Activated CD4-positive, alpha-beta memory T cell treated with anti-CD3 and anti-CD28 coated beads for 36 hours (primary cell): ENCODE data around the gene RALGDS. TPM values are rescaled to one million over a fixed set of nuclear protein-coding genes. Genes with fewer than 3 reads are reported as not detected.

ENCODE experiments used
- CTCF ChIA-PET: fragments of 350-600 bp; sonication (Branson Sonifier 250); formaldehyde crosslinking; loops from one replicate; lab custom pipeline; 2021; ENCODE audit warnings: antibody characterized with exemption, inconsistent platforms; lab: Charles Lee
- POLR2A ChIA-PET: fragments of 350-600 bp; sonication (Branson Sonifier 250); formaldehyde crosslinking; loops from one replicate; lab custom pipeline; 2021; ENCODE audit warnings: antibody characterized with exemption; lab: Charles Lee
- DNase-seq: peaks from one replicate; pipeline ENCODE4 v3.0.0-alpha.2; 2020
- H3K27ac Mint-ChIP-seq: one replicate; pipeline ENCODE4 v1.8.0; 2021; ENCODE audit warnings: mixed read lengths
- H3K27me3 Mint-ChIP-seq: one replicate; pipeline ENCODE4 v1.8.0; 2021; ENCODE audit warnings: mixed read lengths
- H3K36me3 Mint-ChIP-seq: one replicate; pipeline ENCODE4 v1.8.0; 2021; ENCODE audit warnings: mixed read lengths
- H3K4me1 Mint-ChIP-seq: one replicate; pipeline ENCODE4 v1.8.0; 2021; ENCODE audit warnings: low read depth, mixed read lengths
- H3K4me3 Mint-ChIP-seq: one replicate; pipeline ENCODE4 v1.8.0; 2021; ENCODE audit warnings: mild to moderate bottlenecking, mixed read lengths
- H3K9me3 Mint-ChIP-seq: one replicate; pipeline ENCODE4 v1.8.0; 2021; ENCODE audit warnings: mixed read lengths
- intact Hi-C: fragments of 100-400 bp; cut with micrococcal nuclease; formaldehyde crosslinking; loops from one replicate; pipeline ENCODE4 v1.15.1; 2023
- total RNA-seq, 2 experiments: library from RNA; stranded (reverse); gene quantifications; one replicate each; pipeline ENCODE4 v1.2.3, GENCODE V29; 2021

Gene RALGDS
- total RNA-seq, 2 experiments from 2014 or later = 65.4 TPM

DNA sequence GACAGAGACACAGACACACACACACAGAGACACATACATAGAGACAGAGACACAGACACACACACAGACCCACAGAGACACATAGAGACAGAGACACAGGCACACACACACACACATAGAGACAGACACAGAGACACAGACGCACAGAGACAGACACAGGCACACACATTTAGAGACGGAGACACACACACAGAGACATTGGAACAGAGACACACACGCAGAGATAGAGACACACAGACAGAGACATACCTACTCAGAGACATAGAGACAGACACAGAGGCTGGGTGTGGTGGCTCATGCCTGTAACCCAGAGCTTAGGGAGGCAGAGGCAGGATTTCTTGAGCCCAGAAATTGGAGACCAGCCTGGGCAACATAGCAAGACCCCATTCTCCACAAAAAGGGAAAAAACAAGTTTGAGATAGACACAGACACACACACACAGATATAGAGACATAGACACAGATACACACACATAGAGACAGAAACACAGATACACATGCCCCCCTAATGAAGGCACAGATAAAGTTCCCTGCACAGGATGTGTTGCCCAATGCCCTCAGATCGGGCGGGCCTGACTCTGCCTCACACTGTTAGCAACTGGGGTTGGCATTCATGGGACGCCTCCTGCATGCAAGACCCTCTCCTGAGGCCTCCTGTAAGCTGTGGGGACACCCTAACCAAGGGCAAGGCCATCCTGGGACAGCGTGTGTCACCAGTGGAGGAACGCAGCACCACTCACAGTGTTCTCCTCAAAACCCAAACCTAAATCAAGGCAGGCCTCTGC is 3.3 kb upstream of the RALGDS start:
- POLR2A ChIA-PET = no interaction called here
- intact Hi-C loops = no loop called here
- Mint-ChIP-seq H3K27me3 (no peaks in the 10 kb centered on the region), H3K27ac (peak overlapping the region; percentile 49), H3K4me1 (peaks cover 67% of the 10 kb centered on the region), H3K36me3 (peaks cover 3% of the 10 kb centered on the region), H3K4me3 (no peak overlapping the region), H3K9me3 (no peaks in the 10 kb centered on the region)
- CTCF ChIA-PET = interaction anchor here (1.1 kb wide), 1 partner anchor 23 kb away, joined by 3 read pairs; no protein-coding TSS in a partner anchor
- DNase-seq = no peak

GRCh38 chr9:133122935-133123611 is 2.0 kb upstream of the RALGDS start:
- Mint-ChIP-seq H3K9me3 (no peaks in the 10 kb centered on the region), H3K36me3 (peaks cover 3% of the 10 kb centered on the region), H3K4me3 (no peak overlapping the region), H3K27me3 (no peaks in the 10 kb centered on the region), H3K27ac (peak overlapping the region; percentile 85), H3K4me1 (peaks cover 70% of the 10 kb centered on the region)
- intact Hi-C loops = no loop called here
- CTCF ChIA-PET = interaction anchor here (0.6 to 3.0 kb wide), 4 partner anchors 22 to 101 kb away, joined by 3 to 47 read pairs (median 4); no protein-coding TSS in a partner anchor
- DNase-seq = no peak
- POLR2A ChIA-PET = interaction anchor here (1.0 kb wide), 1 partner anchor 11 kb away, joined by 4 read pairs; no protein-coding TSS in a partner anchor

DNA sequence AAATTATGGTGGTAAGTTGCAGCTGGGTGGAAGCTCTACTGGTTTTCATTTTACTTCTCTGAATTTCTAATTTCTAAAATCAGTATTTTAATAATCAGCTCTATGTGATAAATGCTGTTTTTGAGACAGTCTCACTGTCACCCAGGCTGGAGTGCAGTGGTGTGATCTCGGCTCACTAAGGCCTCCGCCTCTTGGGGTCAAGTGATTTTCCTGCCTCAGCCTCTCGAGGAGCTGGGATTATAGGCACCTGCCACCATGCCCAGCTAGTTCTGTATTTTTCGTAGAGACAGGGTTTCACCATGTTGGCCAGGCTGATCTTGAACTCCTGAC is 1.5 kb upstream of the RALGDS start:
- peaks cover 69% of the 10 kb centered on the region for H3K4me1 Mint-ChIP-seq
- H3K27ac Mint-ChIP-seq = peak overlapping the region; percentile 85
- ChIA-PET CTCF (interaction anchor here (0.6 to 3.0 kb wide), 4 partner anchors 22 to 101 kb away, joined by 3 to 47 read pairs (median 4); no protein-coding TSS in a partner anchor), POLR2A (interaction anchor here (1.0 to 1.3 kb wide), 2 partner anchors 11 to 13 kb away, joined by 3 to 4 read pairs; no protein-coding TSS in a partner anchor)
- H3K36me3 Mint-ChIP-seq = peaks cover under 1% of the 10 kb centered on the region
- H3K9me3 Mint-ChIP-seq = no peaks in the 10 kb centered on the region
- intact Hi-C loops = no loop called here
- no peak for DNase-seq
- no peak overlapping the region for H3K4me3 Mint-ChIP-seq
- no peaks in the 10 kb centered on the region for H3K27me3 Mint-ChIP-seq

GRCh38 chr9:133121915-133122550 is 993 bp upstream of the RALGDS start:
- intact Hi-C loops = loop anchor here (1.0 kb wide), 2 partner anchors 11 to 22 kb away; no protein-coding TSS in a partner anchor
- peak overlapping the region; percentile 85 for H3K27ac Mint-ChIP-seq
- peak overlapping the region; percentile 65 for H3K4me3 Mint-ChIP-seq
- no peaks in the 10 kb centered on the region for H3K9me3 Mint-ChIP-seq
- POLR2A ChIA-PET = interaction anchor here (1.3 to 2.2 kb wide), 3 partner anchors 9 to 14 kb away, joined by 3 to 6 read pairs (median 3); no protein-coding TSS in a partner anchor
- H3K36me3 Mint-ChIP-seq = no peaks in the 10 kb centered on the region
- no peak for DNase-seq
- CTCF ChIA-PET = interaction anchor here (0.9 to 3.0 kb wide), 3 partner anchors 23 to 100 kb away, joined by 3 to 47 read pairs (median 4); no protein-coding TSS in a partner anchor
- H3K4me1 Mint-ChIP-seq = peaks cover 69% of the 10 kb centered on the region
- no peaks in the 10 kb centered on the region for H3K27me3 Mint-ChIP-seq

DNA sequence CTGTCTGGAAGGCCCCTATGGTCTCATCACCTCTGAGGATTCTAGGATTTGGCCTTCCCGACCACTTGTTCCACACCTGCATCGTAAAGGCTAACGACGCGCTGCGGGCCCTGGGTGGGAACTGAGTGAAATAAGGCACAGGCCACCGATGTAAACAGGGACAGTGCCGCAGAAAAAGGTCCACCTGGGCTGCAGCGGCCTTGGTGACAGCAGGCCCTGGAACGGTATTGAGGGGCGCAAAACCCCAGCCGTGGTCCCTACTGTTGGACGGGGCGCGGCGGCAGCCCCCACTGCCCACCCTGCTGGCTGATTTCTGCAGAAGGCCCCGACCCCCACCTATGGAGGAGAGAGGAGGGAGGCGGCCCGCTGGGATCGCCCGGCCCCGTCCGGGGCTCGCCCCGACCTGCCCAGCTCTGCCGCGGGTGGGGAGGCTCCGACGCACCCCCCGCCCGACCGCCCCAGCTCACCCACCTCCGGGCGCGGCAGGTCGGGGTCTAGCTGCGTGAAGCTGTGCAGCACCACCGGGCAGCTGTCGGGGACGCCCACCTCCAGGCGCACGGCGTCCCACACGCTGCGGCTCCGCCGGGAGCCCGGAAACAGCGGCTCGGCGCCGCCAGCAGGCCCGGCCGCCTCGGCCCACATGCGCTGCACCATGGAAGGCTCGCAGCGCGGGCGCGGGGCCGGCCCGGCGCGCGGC is 391 bp downstream of the RALGDS start:
- H3K9me3 Mint-ChIP-seq = no peaks in the 10 kb centered on the region

GRCh38 chr9:133119846-133120500 is 1.1 kb downstream of the RALGDS start:
- no peak for DNase-seq
- H3K27me3 Mint-ChIP-seq = no peaks in the 10 kb centered on the region
- intact Hi-C loops = no loop called here
- POLR2A ChIA-PET = interaction anchor here (1.1 to 2.2 kb wide), 3 partner anchors 14 to 28 kb away, joined by 5 to 7 read pairs (median 6); no protein-coding TSS in a partner anchor
- H3K4me3 Mint-ChIP-seq = peak overlapping the region; percentile 77
- no peaks in the 10 kb centered on the region for H3K9me3 Mint-ChIP-seq
- H3K4me1 Mint-ChIP-seq = peaks cover 70% of the 10 kb centered on the region
- peak overlapping the region; percentile 23 for H3K27ac Mint-ChIP-seq
- CTCF ChIA-PET = interaction anchor here (0.8 to 26.8 kb wide), 4 partner anchors 16 to 71 kb away, joined by 3 to 552 read pairs (median 26); no protein-coding TSS in a partner anchor
- H3K36me3 Mint-ChIP-seq = peaks cover 2% of the 10 kb centered on the region

More for the DNA sequence above, 391 bp downstream of the RALGDS start:
- Mint-ChIP-seq H3K4me1 (peaks cover 69% of the 10 kb centered on the region), H3K36me3 (no peaks in the 10 kb centered on the region), H3K27me3 (no peaks in the 10 kb centered on the region), H3K4me3 (peak overlapping the region; percentile 77), H3K27ac (peak overlapping the region; percentile 71)
- ChIA-PET CTCF (interaction anchor here (1.1 to 3.0 kb wide), 3 partner anchors 17 to 29 kb away, joined by 4 to 47 read pairs (median 5); no protein-coding TSS in a partner anchor), POLR2A (interaction anchor here (0.8 to 2.2 kb wide), 5 partner anchors 10 to 1044 kb away, joined by 3 to 7 read pairs (median 5); no protein-coding TSS in a partner anchor)
- no peak for DNase-seq
- intact Hi-C loops = loop anchor here (1.0 kb wide), 2 partner anchors 13 to 24 kb away; no protein-coding TSS in a partner anchor

DNA sequence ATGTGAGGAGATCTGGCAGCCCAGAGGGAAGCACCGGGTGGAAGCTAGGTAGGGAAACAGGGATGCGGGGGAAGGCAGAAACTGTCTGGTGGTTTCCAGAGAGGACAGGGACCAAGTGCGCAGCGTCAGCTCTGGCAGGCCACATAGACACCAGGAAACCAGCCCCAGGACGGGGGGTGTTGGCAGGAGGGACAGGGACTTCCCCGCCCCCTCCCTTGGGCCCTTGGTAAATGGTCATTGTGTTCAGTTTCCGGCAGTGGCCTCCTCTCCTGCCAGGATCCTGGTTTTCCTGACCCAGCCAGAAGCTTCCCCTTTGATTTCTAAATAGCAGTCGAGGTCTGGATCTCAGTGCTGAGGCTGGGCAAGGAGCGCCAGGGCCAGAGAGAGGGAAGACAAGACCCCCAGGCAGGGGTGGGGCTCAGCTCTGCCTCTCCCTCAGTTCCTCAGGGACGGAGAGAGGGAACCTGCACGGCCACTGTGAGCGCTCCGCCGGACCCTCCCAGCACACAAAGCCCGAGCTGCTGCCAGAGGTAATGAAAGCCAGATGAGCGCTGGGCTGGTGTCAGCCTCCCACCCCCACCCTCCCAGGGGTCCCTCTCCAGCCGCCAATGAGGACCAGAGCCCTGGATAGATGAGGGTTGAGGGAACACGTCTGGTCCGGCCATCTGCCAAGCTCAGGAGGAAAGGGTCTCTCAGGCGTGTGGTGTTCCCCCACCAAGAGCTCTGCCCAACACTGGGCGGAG is 1.8 kb downstream of the RALGDS start:
- ChIA-PET CTCF (interaction anchor here (0.8 to 26.8 kb wide), 3 partner anchors 28 to 97 kb away, joined by 3 to 552 read pairs (median 7); no protein-coding TSS in a partner anchor), POLR2A (interaction anchor here (1.1 to 4.6 kb wide), 4 partner anchors 14 to 30 kb away, joined by 3 to 27 read pairs (median 6); no protein-coding TSS in a partner anchor)
- H3K36me3 Mint-ChIP-seq = peaks cover 2% of the 10 kb centered on the region
- peaks cover 70% of the 10 kb centered on the region for H3K4me1 Mint-ChIP-seq
- no peaks in the 10 kb centered on the region for H3K27me3 Mint-ChIP-seq
- peak overlapping the region; percentile 23 for H3K27ac Mint-ChIP-seq
- peak overlapping the region; percentile 77 for H3K4me3 Mint-ChIP-seq
- intact Hi-C loops = no loop called here
- no peaks in the 10 kb centered on the region for H3K9me3 Mint-ChIP-seq
- DNase-seq = no peak

DNA sequence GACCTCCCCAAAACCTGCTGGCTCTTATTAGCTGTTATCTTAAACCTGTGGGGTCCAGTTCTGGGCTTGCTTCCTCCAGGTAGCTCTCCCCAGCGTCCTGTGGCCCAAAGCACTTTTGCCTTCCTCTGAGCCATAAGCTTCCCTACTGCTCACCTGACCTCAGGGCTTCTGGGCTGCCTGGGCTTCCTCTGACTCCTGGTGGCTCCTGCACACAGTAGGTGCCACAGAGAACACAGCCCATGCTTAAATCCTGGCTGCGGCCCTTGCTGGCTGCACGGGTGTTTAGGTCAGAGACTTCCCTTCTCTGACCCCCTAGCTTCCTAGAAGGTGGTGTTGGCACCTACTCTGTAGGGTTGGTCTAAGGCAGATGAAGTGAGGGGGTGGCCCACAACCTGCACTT is 2.5 kb downstream of the RALGDS start:
- peak overlapping the region; percentile 9 for H3K27ac Mint-ChIP-seq
- CTCF ChIA-PET = interaction anchor here (0.8 to 26.8 kb wide), 3 partner anchors 16 to 97 kb away, joined by 3 to 552 read pairs (median 7); no protein-coding TSS in a partner anchor
- H3K36me3 Mint-ChIP-seq = peaks cover 2% of the 10 kb centered on the region
- H3K27me3 Mint-ChIP-seq = no peaks in the 10 kb centered on the region
- intact Hi-C loops = no loop called here
- no peak for DNase-seq
- no peaks in the 10 kb centered on the region for H3K9me3 Mint-ChIP-seq
- POLR2A ChIA-PET = interaction anchor here (1.0 to 4.6 kb wide), 4 partner anchors 15 to 31 kb away, joined by 3 to 27 read pairs (median 4); no protein-coding TSS in a partner anchor
- peak overlapping the region; percentile 13 for H3K4me3 Mint-ChIP-seq
- peaks cover 70% of the 10 kb centered on the region for H3K4me1 Mint-ChIP-seq

DNA sequence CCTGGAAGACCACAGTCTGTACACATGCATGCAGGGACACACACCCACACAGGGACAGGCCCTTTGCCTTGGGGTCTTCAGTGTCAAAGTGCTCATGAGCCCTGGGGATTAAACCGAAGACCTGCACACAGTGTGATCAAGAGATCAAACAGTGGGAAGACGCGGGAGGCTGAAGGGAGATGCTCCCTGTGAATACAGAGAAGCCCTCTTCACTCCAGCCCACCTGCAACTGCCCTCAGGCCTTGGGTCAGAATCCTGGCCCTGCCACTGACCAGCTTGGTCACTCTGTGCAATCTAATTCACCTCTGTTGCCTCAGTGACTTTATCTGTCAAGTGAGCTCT is 2.9 kb downstream of the RALGDS start:
- Mint-ChIP-seq H3K4me3 (no peak overlapping the region), H3K27me3 (no peaks in the 10 kb centered on the region), H3K4me1 (peaks cover 71% of the 10 kb centered on the region), H3K9me3 (no peaks in the 10 kb centered on the region), H3K27ac (peak overlapping the region; percentile 9), H3K36me3 (peaks cover 2% of the 10 kb centered on the region)
- DNase-seq = no peak
- POLR2A ChIA-PET = interaction anchor here (1.0 to 4.6 kb wide), 3 partner anchors 15 to 31 kb away, joined by 3 to 27 read pairs (median 4); no protein-coding TSS in a partner anchor
- CTCF ChIA-PET = interaction anchor here (0.8 to 26.8 kb wide), 3 partner anchors 16 to 96 kb away, joined by 3 to 552 read pairs (median 7); no protein-coding TSS in a partner anchor
- intact Hi-C loops = no loop called here
